ENCODE data around the gene CPNE4. TPM values are rescaled to one million over a fixed set of nuclear protein-coding genes. Genes with fewer than 3 reads are reported as not detected.

The CPNE4 gene
- total RNA-seq, 1 donor from 2014 or later, result not detected

GRCh38 chr3:131735544-131735943 is 299.3 kb downstream of the CPNE4 start:
- Mint-ChIP-seq H3K27me3 (ENCODE audit: low read depth) (peaks cover 16% of the 10 kb centered on the region), H3K9me3 (ENCODE audit: low read depth) (no peaks in the 10 kb centered on the region), H3K4me3 (ENCODE audit: unreplicated experiment) (no peak overlapping the region), H3K4me1 (ENCODE audit: low read depth) (peaks cover 4% of the 10 kb centered on the region), H3K27ac (ENCODE audit: unreplicated experiment) (no peak overlapping the region), H3K36me3 (ENCODE audit: low read depth) (no peaks in the 10 kb centered on the region)
- TF ChIP-seq CTCF (IDR thresholded peaks at IDR 0.05), result no peak
- DNase-seq (ENCODE audit: low spot score), result no peak

- DNase-seq (ENCODE audit: low spot score), result no peak
- Mint-ChIP-seq H3K4me3 (ENCODE audit: unreplicated experiment) (no peak overlapping the region), H3K27ac (ENCODE audit: unreplicated experiment) (no peak overlapping the region), H3K4me1 (ENCODE audit: low read depth) (peaks cover 4% of the 10 kb centered on the region), H3K27me3 (ENCODE audit: low read depth) (peaks cover 13% of the 10 kb centered on the region), H3K9me3 (ENCODE audit: low read depth) (no peaks in the 10 kb centered on the region), H3K36me3 (ENCODE audit: low read depth) (no peaks in the 10 kb centered on the region)
- TF ChIP-seq CTCF (IDR thresholded peaks at IDR 0.05), result no peak
Observed at GRCh38 chr3:131735116-131735515, 299.7 kb downstream of the CPNE4 start.

- H3K4me1 Mint-ChIP-seq (ENCODE audit: low read depth), result peaks cover 4% of the 10 kb centered on the region
- no peak for DNase-seq (ENCODE audit: low spot score)
- no peak for TF ChIP-seq CTCF (IDR thresholded peaks at IDR 0.05)
- no peaks in the 10 kb centered on the region for H3K36me3 Mint-ChIP-seq (ENCODE audit: low read depth)
- H3K27me3 Mint-ChIP-seq (ENCODE audit: low read depth), result peaks cover 8% of the 10 kb centered on the region
- no peak overlapping the region for H3K27ac Mint-ChIP-seq (ENCODE audit: unreplicated experiment)
- H3K9me3 Mint-ChIP-seq (ENCODE audit: low read depth), result no peaks in the 10 kb centered on the region
- no peak overlapping the region for H3K4me3 Mint-ChIP-seq (ENCODE audit: unreplicated experiment)
Observed at GRCh38 chr3:131733086-131733841, 301.6 kb downstream of the CPNE4 start.

GRCh38 chr3:131731709-131732108 is 303.1 kb downstream of the CPNE4 start:
- Mint-ChIP-seq H3K27ac (ENCODE audit: unreplicated experiment) (no peak overlapping the region), H3K4me3 (ENCODE audit: unreplicated experiment) (no peak overlapping the region), H3K36me3 (ENCODE audit: low read depth) (no peaks in the 10 kb centered on the region), H3K9me3 (ENCODE audit: low read depth) (no peaks in the 10 kb centered on the region), H3K4me1 (ENCODE audit: low read depth) (peaks cover 4% of the 10 kb centered on the region), H3K27me3 (ENCODE audit: low read depth) (peaks cover 6% of the 10 kb centered on the region)
- DNase-seq (ENCODE audit: low spot score), result no peak
- no peak for TF ChIP-seq CTCF (IDR thresholded peaks at IDR 0.05)

GRCh38 chr3:131730581-131730980 is 304.2 kb downstream of the CPNE4 start:
- no peak for TF ChIP-seq CTCF (IDR thresholded peaks at IDR 0.05)
- Mint-ChIP-seq H3K36me3 (ENCODE audit: low read depth) (no peaks in the 10 kb centered on the region), H3K4me1 (ENCODE audit: low read depth) (peaks cover 4% of the 10 kb centered on the region), H3K27me3 (ENCODE audit: low read depth) (peaks cover 6% of the 10 kb centered on the region), H3K9me3 (ENCODE audit: low read depth) (no peaks in the 10 kb centered on the region), H3K27ac (ENCODE audit: unreplicated experiment) (no peak overlapping the region), H3K4me3 (ENCODE audit: unreplicated experiment) (no peak overlapping the region)
- no peak for DNase-seq (ENCODE audit: low spot score)
